Measurements from ENCODE around the gene GDF2. TPM values are rescaled to one million over a fixed set of nuclear protein-coding genes. Genes with fewer than 3 reads are reported as not detected.
A peak's percentile ranks its signal among the peaks of the same experiment; 100 is the strongest.

Gene GDF2
- total and polyA plus RNA-seq, 5 donors from 2014 or later = not detected

DNA sequence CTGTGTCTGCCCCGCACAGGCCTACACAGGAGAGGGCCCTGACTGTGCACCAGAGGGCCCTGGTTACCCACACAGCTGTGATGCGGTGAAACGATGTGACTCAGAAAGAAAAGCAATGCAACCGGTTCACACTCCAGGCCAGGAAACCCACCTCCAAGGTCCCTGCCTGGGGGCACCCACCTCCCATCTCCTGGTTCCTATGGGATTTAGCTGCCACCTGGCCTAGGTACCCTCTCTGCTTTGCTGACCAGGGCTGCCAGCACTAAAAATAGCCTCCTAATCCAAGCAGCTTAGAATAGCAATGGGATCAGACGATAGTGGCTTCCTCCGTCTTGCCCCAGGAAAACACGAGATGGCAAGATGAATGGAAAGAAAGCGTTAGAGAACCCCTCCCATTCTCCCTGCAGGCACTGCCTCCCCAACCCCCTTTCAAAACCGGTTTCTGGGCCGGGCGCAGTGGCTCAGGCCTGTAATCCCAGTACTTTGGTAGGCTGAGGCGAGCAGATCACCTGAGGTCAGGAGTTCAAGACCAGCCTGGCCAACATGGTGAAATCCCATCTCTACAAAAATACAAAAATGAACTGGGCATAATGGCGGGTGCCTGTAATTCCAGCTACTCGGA is 38.3 kb downstream of the GDF2 start:
- H3K4me1 Mint-ChIP-seq = no peaks in the 10 kb centered on the region
- no peaks in the 10 kb centered on the region for H3K36me3 Mint-ChIP-seq
- Histone ChIP-seq H3K4me1 (ENCODE audit: control insufficient read depth, insufficient read depth, low read length, poor library complexity, severe bottlenecking) (no peaks in the 10 kb centered on the region), H3K27me3 (ENCODE audit: control insufficient read depth, insufficient read depth, low read length) (no peaks in the 10 kb centered on the region), H3K4me3 (ENCODE audit: low read depth, low read length) (no peak overlapping the region), H3K9me3 (ENCODE audit: control insufficient read depth in 2 of 2, low read length in 2 of 2) (no peaks in the 10 kb centered on the region), H3K36me3 (ENCODE audit: control insufficient read depth, insufficient read depth, low read length) (no peaks in the 10 kb centered on the region), H3K27ac (ENCODE audit: insufficient read depth, low read length, poor library complexity, severe bottlenecking) (no peak overlapping the region)
- no peak overlapping the region for H3K4me3 Mint-ChIP-seq
- DNase-seq = no peak
- H3K27me3 Mint-ChIP-seq = no peaks in the 10 kb centered on the region
- no peak for ATAC-seq (ENCODE audit: low read depth in 2 of 2)
- no peaks in the 10 kb centered on the region for H3K9me3 Mint-ChIP-seq
- H3K27ac Mint-ChIP-seq = peak overlapping the region in 1 of 3 donors; percentile 90

DNA sequence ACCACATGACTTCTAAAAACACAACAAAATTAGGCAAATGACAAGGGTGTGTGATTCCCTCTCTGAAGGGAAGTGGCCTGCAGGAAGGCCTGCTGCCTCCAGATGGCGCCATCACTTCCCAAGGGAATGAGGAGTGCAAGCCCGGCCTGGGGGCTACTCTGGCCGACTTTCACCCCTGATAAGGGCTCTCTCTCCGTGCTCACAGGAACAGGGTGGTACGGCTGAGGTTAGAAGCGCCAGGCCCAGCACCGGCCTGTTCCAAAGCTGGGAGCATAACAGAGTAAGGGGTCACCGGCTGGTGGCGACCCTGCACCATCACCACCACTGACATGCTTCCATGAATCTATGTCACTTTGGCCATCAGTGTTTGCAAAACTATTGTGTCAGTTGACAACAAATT is 39.0 kb downstream of the GDF2 start:
- Mint-ChIP-seq H3K27ac (no peak overlapping the region), H3K27me3 (no peaks in the 10 kb centered on the region), H3K4me3 (no peak overlapping the region), H3K4me1 (no peaks in the 10 kb centered on the region), H3K9me3 (no peaks in the 10 kb centered on the region), H3K36me3 (no peaks in the 10 kb centered on the region)
- no peaks in the 10 kb centered on the region for H3K27me3 ChIP-seq (ENCODE audit: control insufficient read depth, insufficient read depth, low read length)
- no peak overlapping the region for H3K27ac ChIP-seq (ENCODE audit: insufficient read depth, low read length, poor library complexity, severe bottlenecking)
- DNase-seq = peak in 1 of 3 donors; percentile 21
- no peaks in the 10 kb centered on the region for H3K9me3 ChIP-seq (ENCODE audit: control insufficient read depth in 2 of 2, low read length in 2 of 2)
- H3K4me3 ChIP-seq (ENCODE audit: low read depth, low read length) = no peak overlapping the region
- no peak for ATAC-seq (ENCODE audit: low read depth in 2 of 2)
- H3K4me1 ChIP-seq (ENCODE audit: control insufficient read depth, insufficient read depth, low read length, poor library complexity, severe bottlenecking) = no peaks in the 10 kb centered on the region
- H3K36me3 ChIP-seq (ENCODE audit: control insufficient read depth, insufficient read depth, low read length) = no peaks in the 10 kb centered on the region

DNA sequence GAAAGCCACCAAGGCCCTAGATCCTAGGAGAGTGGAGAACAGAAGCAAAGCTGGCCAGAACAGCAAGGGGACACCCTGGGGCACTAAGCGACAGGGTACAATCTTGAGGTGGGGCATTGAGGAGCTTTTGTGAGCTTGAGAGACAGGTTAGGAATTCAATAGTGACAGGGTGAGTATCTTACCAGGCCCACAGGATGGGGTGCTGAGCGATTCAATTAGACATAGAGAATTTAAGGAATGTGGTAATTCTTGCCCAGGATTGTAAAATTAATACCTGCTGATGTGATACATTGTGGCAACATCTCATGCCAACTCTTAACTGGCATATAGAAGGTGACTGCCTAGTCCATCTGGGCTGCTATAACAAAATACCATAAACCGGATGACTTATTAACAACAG is 39.9 kb downstream of the GDF2 start:
- H3K4me1 ChIP-seq (ENCODE audit: control insufficient read depth, insufficient read depth, low read length, poor library complexity, severe bottlenecking) = no peaks in the 10 kb centered on the region
- DNase-seq = no peak
- no peak overlapping the region for H3K4me3 ChIP-seq (ENCODE audit: low read depth, low read length)
- no peaks in the 10 kb centered on the region for H3K9me3 ChIP-seq (ENCODE audit: control insufficient read depth in 2 of 2, low read length in 2 of 2)
- H3K9me3 Mint-ChIP-seq = no peaks in the 10 kb centered on the region
- no peaks in the 10 kb centered on the region for H3K36me3 ChIP-seq (ENCODE audit: control insufficient read depth, insufficient read depth, low read length)
- no peak overlapping the region for H3K27ac ChIP-seq (ENCODE audit: insufficient read depth, low read length, poor library complexity, severe bottlenecking)
- H3K27me3 ChIP-seq (ENCODE audit: control insufficient read depth, insufficient read depth, low read length) = no peaks in the 10 kb centered on the region
- no peak overlapping the region for H3K4me3 Mint-ChIP-seq
- no peaks in the 10 kb centered on the region for H3K4me1 Mint-ChIP-seq
- ATAC-seq (ENCODE audit: low read depth in 2 of 2) = no peak
- no peaks in the 10 kb centered on the region for H3K36me3 Mint-ChIP-seq
- H3K27ac Mint-ChIP-seq = no peak overlapping the region
- no peaks in the 10 kb centered on the region for H3K27me3 Mint-ChIP-seq

DNA sequence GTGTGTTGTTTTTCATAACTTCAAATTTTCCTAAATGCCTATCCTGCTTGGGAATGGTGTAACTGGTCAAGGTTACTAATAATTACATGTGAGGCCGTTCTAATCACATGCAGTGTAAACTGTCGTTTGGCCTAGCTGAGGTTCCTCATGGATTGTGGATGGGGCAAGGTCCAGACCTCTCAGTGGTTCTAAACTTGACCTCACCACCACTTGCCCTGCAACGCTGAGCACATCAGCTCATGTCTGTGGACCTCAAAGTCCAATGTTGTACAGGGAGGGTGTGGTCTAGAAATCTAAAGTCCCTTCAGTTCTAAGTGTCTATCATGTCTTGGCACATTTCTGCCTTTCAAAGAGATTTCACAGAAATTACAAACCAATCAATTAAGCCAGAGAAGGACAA is 41.5 kb downstream of the GDF2 start:
- H3K4me3 ChIP-seq (ENCODE audit: low read depth, low read length) = no peak overlapping the region
- no peaks in the 10 kb centered on the region for H3K4me1 ChIP-seq (ENCODE audit: control insufficient read depth, insufficient read depth, low read length, poor library complexity, severe bottlenecking)
- H3K36me3 ChIP-seq (ENCODE audit: control insufficient read depth, insufficient read depth, low read length) = no peaks in the 10 kb centered on the region
- DNase-seq (no peak), ATAC-seq (ENCODE audit: low read depth in 2 of 2) (no peak)
- no peaks in the 10 kb centered on the region for H3K9me3 ChIP-seq (ENCODE audit: control insufficient read depth in 2 of 2, low read length in 2 of 2)
- Mint-ChIP-seq H3K27ac (no peak overlapping the region), H3K4me1 (no peaks in the 10 kb centered on the region), H3K4me3 (no peak overlapping the region), H3K36me3 (no peaks in the 10 kb centered on the region), H3K27me3 (no peaks in the 10 kb centered on the region), H3K9me3 (no peaks in the 10 kb centered on the region)
- no peaks in the 10 kb centered on the region for H3K27me3 ChIP-seq (ENCODE audit: control insufficient read depth, insufficient read depth, low read length)
- H3K27ac ChIP-seq (ENCODE audit: insufficient read depth, low read length, poor library complexity, severe bottlenecking) = no peak overlapping the region

DNA sequence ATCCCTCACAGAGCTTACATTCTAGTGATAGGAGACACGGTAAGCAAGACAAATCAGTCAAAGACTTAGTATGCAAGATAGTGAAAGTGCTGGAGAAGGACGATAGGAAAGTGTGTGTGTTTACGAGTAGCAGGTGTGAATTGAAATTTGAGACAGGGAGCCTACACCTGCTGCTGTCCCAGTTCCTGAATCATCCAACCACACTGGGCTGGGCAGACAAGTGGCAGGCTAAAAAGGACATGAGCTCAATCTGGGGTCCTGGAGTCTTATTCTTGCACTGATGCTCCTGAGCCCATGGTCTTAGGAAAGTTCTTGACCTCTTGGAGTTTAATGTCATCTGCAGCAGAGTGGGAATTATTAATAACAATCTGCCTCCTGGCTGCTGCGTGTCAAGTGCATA is 42.1 kb downstream of the GDF2 start:
- DNase-seq (no peak), ATAC-seq (ENCODE audit: low read depth in 2 of 2) (no peak)
- Mint-ChIP-seq H3K27me3 (no peaks in the 10 kb centered on the region), H3K4me1 (no peaks in the 10 kb centered on the region), H3K9me3 (no peaks in the 10 kb centered on the region), H3K36me3 (no peaks in the 10 kb centered on the region), H3K27ac (no peak overlapping the region), H3K4me3 (no peak overlapping the region)
- H3K4me1 ChIP-seq (ENCODE audit: control insufficient read depth, insufficient read depth, low read length, poor library complexity, severe bottlenecking) = no peaks in the 10 kb centered on the region
- H3K4me3 ChIP-seq (ENCODE audit: low read depth, low read length) = no peak overlapping the region
- no peaks in the 10 kb centered on the region for H3K27me3 ChIP-seq (ENCODE audit: control insufficient read depth, insufficient read depth, low read length)
- H3K27ac ChIP-seq (ENCODE audit: insufficient read depth, low read length, poor library complexity, severe bottlenecking) = no peak overlapping the region
- no peaks in the 10 kb centered on the region for H3K36me3 ChIP-seq (ENCODE audit: control insufficient read depth, insufficient read depth, low read length)
- H3K9me3 ChIP-seq (ENCODE audit: control insufficient read depth in 2 of 2, low read length in 2 of 2) = no peaks in the 10 kb centered on the region

DNA sequence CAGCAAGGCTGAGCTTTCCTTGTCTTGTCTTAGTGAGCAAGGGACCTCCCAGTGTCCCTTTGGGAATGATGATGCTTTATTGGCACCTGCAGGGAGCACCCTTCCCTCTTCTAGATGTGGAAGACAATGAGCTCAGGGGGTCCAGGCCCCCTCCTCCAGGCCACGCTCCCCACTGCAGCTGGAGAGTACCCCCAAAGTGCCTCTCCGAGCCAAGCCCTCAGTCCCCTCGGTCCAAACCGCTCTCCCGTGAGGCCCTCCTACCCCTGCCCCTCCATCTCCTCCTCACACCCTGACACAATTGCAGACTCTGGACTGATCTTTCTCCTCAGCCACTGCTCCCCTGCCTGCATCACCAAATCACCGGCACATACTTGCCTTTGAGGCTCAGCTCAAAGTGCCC is 42.7 kb downstream of the GDF2 start:
- Mint-ChIP-seq H3K9me3 (no peaks in the 10 kb centered on the region), H3K36me3 (no peaks in the 10 kb centered on the region), H3K27ac (no peak overlapping the region), H3K4me3 (no peak overlapping the region), H3K27me3 (no peaks in the 10 kb centered on the region), H3K4me1 (no peaks in the 10 kb centered on the region)
- ATAC-seq (ENCODE audit: low read depth in 2 of 2) (no peak), DNase-seq (no peak)
- no peaks in the 10 kb centered on the region for H3K9me3 ChIP-seq (ENCODE audit: control insufficient read depth in 2 of 2, low read length in 2 of 2)
- no peak overlapping the region for H3K4me3 ChIP-seq (ENCODE audit: low read depth, low read length)
- H3K27me3 ChIP-seq (ENCODE audit: control insufficient read depth, insufficient read depth, low read length) = no peaks in the 10 kb centered on the region
- no peaks in the 10 kb centered on the region for H3K36me3 ChIP-seq (ENCODE audit: control insufficient read depth, insufficient read depth, low read length)
- H3K4me1 ChIP-seq (ENCODE audit: control insufficient read depth, insufficient read depth, low read length, poor library complexity, severe bottlenecking) = no peaks in the 10 kb centered on the region
- no peak overlapping the region for H3K27ac ChIP-seq (ENCODE audit: insufficient read depth, low read length, poor library complexity, severe bottlenecking)

DNA sequence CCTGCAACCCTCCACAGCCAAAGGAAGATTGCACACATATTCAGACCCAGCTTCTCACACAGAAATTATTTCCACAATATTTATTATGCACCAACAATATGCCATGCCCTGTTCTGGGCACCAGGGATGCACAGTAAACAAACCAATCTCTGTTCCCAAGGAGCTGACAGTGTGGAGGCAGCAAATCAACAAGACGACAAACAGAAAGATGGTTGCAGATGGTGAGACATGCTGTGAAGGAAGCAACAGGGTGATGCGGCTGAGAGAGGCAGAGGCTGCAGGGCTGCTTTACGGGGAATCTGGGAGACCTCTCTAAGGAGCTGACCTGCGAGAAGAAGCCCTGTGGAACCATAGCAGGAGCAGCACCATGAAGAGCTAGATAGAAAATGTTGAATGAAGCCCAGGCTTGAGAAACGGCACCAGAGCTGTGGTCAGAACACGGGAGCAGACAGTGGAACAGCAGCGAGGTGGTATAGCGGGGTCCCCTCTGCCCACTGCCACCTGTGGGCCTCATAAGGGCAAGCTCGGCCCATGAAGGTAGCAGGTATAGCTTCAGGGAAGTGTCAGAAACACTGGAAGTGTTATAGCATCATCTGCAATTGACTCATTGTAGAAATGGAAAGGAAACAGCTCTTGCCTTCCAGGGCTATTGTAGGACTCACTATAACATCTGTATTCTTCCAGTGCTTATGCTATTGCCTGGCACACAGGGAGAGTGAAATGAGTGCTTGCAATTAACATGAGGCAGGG is 43.4 kb downstream of the GDF2 start:
- Histone ChIP-seq H3K27ac (ENCODE audit: insufficient read depth, low read length, poor library complexity, severe bottlenecking) (no peak overlapping the region), H3K9me3 (ENCODE audit: control insufficient read depth in 2 of 2, low read length in 2 of 2) (no peaks in the 10 kb centered on the region), H3K4me3 (ENCODE audit: low read depth, low read length) (no peak overlapping the region), H3K4me1 (ENCODE audit: control insufficient read depth, insufficient read depth, low read length, poor library complexity, severe bottlenecking) (no peaks in the 10 kb centered on the region), H3K27me3 (ENCODE audit: control insufficient read depth, insufficient read depth, low read length) (no peaks in the 10 kb centered on the region), H3K36me3 (ENCODE audit: control insufficient read depth, insufficient read depth, low read length) (no peaks in the 10 kb centered on the region)
- no peaks in the 10 kb centered on the region for H3K27me3 Mint-ChIP-seq
- no peaks in the 10 kb centered on the region for H3K4me1 Mint-ChIP-seq
- H3K27ac Mint-ChIP-seq = no peak overlapping the region
- DNase-seq (no peak), ATAC-seq (ENCODE audit: low read depth in 2 of 2) (no peak)
- no peak overlapping the region for H3K4me3 Mint-ChIP-seq
- no peaks in the 10 kb centered on the region for H3K9me3 Mint-ChIP-seq
- no peaks in the 10 kb centered on the region for H3K36me3 Mint-ChIP-seq

DNA sequence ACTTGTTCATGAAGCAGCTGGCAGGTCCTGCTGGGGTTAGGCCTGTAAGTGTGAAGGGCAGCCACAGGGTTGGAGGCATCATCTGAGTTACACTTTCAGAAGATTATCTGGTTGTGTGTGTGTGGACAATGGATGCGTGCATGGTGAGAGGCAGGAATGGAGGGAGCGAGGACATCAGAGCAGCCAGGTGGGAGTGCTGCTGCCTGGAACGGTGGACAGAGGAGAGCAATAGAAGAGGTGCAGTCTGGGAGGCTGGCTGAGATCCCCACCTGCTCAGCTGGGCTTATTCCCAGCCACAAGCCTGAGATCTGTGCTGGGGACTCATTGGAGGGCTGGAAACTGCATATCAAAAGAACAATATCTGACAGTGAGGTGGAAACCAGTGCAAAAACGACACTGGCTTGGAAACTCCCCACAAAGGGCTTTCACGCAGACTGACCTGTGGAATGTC is 44.0 kb downstream of the GDF2 start:
- H3K4me1 Mint-ChIP-seq = no peaks in the 10 kb centered on the region
- Histone ChIP-seq H3K27me3 (ENCODE audit: control insufficient read depth, insufficient read depth, low read length) (no peaks in the 10 kb centered on the region), H3K4me3 (ENCODE audit: low read depth, low read length) (no peak overlapping the region), H3K9me3 (ENCODE audit: control insufficient read depth in 2 of 2, low read length in 2 of 2) (no peaks in the 10 kb centered on the region), H3K4me1 (ENCODE audit: control insufficient read depth, insufficient read depth, low read length, poor library complexity, severe bottlenecking) (no peaks in the 10 kb centered on the region), H3K27ac (ENCODE audit: insufficient read depth, low read length, poor library complexity, severe bottlenecking) (no peak overlapping the region), H3K36me3 (ENCODE audit: control insufficient read depth, insufficient read depth, low read length) (no peaks in the 10 kb centered on the region)
- H3K9me3 Mint-ChIP-seq = no peaks in the 10 kb centered on the region
- ATAC-seq (ENCODE audit: low read depth in 2 of 2) (no peak), DNase-seq (no peak)
- H3K4me3 Mint-ChIP-seq = no peak overlapping the region
- H3K36me3 Mint-ChIP-seq = no peaks in the 10 kb centered on the region
- no peak overlapping the region for H3K27ac Mint-ChIP-seq
- no peaks in the 10 kb centered on the region for H3K27me3 Mint-ChIP-seq
